AG09319 (cell line): ENCODE measurements around the gene NCOR1.

Source experiments
- DNase-seq: peaks from one replicate; pipeline ENCODE4 v3.0.0-alpha.2; 2010; ENCODE audit warnings: low read depth; ENCODE audit errors: extremely low read depth
- CTCF ChIP-seq: IDR thresholded peaks from 2 replicates; pipeline ENCODE4 v1.5.1; 2011; ENCODE audit warnings: low read depth, mild to moderate bottlenecking, inconsistent platforms, low read length, moderate library complexity

Gene NCOR1

GRCh38 chr17:16135461-16135860 lies 79.9 kb downstream of the NCOR1 start:
- DNase-seq = no peak
- TF ChIP-seq CTCF = no peak

DNA sequence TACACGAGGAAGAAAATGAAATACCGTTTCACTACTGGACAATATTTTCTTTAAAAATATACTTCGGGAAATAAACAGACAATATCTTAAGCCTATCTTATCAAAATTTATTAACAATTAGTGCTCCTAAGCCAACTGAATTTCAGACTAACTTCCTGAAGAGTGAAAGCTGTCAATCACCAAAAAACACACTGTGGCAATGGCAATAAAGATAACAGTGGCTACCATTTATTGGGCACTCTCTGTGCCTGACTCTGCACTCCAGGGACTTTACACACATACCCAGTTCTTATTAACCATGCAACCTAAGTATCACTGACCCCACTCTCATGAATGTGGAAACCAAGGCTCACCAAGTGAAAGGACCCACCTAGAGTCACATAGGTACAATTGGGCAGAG lies 83.7 kb downstream of the NCOR1 start:
- DNase-seq = no peak
- TF ChIP-seq CTCF = no peak

- TF ChIP-seq CTCF = no peak
- DNase-seq = no peak
Observed at GRCh38 chr17:16129441-16130205, 85.7 kb downstream of the NCOR1 start.

DNA sequence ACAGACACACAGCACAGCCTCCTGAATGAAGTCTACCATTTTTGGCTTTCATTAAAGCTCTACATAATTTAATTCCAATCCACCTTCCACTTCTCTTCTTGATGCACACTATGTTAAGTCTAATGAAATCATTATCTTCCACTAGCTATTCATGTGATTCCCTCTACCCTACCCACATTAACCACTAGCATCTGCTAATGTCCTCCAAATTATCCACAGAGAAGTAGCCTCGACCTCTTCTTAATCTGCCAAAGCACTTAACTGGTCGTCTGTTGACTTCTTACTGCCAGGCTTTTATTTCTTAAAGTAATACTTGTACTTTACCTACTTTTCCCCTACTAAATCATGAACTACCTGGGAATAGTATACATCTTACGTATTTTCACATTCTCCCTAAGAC lies 91.8 kb downstream of the NCOR1 start:
- TF ChIP-seq CTCF = no peak
- no peak for DNase-seq

DNA sequence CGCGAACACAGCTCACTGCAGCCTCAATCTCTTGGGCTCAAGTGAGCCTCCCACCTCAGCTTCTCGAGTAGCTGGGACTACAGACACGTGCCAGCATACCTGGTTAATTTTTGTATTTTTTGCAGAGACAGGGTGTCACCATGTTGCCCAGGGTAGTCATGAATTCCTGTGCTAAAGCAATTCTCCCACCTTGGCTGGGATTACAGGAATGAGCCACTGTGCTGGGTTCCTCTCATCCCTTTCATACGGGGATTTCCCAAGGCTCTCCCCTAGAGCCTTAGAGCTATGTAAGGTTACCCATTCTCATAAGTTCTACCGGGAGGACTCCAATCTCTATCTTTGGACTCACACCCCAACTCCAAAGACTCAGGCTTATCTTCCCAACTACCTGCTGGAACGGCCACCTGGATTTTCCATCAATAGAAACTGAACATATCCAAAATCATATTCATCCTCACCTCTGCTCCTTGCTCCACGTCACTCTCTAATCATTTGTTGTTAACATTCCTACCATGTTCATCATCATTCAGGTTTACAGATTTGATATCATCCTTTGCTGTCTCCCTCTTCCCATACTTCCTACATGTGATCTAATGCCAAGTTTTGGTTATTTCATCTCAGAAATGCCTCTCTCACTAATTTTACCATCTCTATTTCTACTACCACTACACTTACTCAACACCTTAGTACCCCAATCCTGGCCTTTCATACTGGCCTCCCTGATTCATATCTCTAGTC lies 92.5 kb downstream of the NCOR1 start:
- DNase-seq = no peak
- no peak for TF ChIP-seq CTCF

DNA sequence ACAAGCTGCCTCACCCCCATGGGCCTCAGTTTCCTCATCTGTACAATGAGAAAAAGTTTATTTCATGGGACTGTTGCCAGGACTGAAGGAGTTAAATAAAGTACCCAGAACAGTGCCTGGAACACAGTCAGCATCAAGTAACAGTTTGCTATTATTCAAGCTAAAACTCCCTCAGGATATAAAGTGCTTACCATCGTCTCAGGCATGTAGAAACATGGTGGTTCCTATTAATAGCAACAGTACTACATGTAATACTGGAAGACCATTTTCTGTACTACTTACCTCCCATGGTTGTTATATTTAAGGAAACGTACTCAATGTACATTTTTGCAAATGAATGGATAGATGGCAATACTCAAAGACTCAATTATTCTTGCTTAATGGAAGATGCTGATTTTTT lies 93.4 kb downstream of the NCOR1 start:
- DNase-seq = no peak
- TF ChIP-seq CTCF = no peak

DNA sequence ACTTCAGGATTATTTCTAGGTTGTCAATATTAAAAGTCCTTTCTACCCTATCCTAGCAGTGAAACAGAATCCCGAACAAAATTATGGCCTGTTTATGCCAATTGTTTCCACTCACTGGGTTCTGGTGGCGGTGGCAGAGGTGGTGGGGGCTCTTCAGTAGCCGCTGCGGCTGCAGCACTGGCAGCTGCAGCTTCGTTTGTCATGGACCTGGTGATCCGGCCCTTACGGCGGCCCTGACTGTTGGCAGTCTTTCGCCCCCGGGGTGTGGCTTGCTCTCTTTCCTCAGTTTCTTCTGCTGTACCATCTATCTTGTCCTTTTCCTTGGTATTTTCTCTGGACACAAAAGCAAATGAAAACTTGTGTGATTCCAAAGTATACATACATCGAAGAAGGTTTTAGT lies 94.4 kb downstream of the NCOR1 start:
- no peak for TF ChIP-seq CTCF
- no peak for DNase-seq
